Mesendoderm (in vitro differentiated cells): ENCODE data around the gene GMIP.

Experiments used
- DNase-seq: peaks from one replicate; pipeline ENCODE4 v3.0.0; 2013
- H2AK5ac ChIP-seq: 2 replicates; pipeline ENCODE4 v1.6.1; 2013; ENCODE audit warnings: low read length, inconsistent platforms
- H2BK120ac ChIP-seq: 2 replicates; pipeline ENCODE4 v1.6.1; 2013; ENCODE audit warnings: low read depth, mild to moderate bottlenecking, low read length, moderate library complexity, mixed read lengths
- H2BK15ac ChIP-seq: replicated peaks from 2 replicates; pipeline ENCODE4 v1.6.1; 2013; ENCODE audit warnings: low read depth, mild to moderate bottlenecking, moderate library complexity
- H2BK5ac ChIP-seq: 2 replicates; pipeline ENCODE4 v1.6.1; 2013; ENCODE audit warnings: low read length, inconsistent platforms
- H3K18ac ChIP-seq: 2 replicates; pipeline ENCODE4 v1.6.1; 2013; ENCODE audit warnings: mild to moderate bottlenecking, low read length, mixed read lengths
- H3K23ac ChIP-seq: one replicate; pipeline ENCODE4 v1.6.1; 2013; ENCODE audit warnings: low read length
- H3K27ac ChIP-seq: 2 replicates; pipeline ENCODE4 v1.5.1; 2013; ENCODE audit warnings: low read depth, mild to moderate bottlenecking, inconsistent platforms, low read length, moderate library complexity
- H3K27me3 ChIP-seq: 2 replicates; pipeline ENCODE4 v1.6.1; 2013; ENCODE audit warnings: low read length, control low read depth, mild to moderate bottlenecking, inconsistent platforms; ENCODE audit not compliant: insufficient read depth, poor library complexity
- H3K36me3 ChIP-seq: 2 replicates; pipeline ENCODE4 v1.6.1; 2013; ENCODE audit warnings: low read length, inconsistent platforms; ENCODE audit not compliant: control insufficient read depth, insufficient read depth
- H3K4ac ChIP-seq: one replicate; pipeline ENCODE4 v1.6.1; 2013; ENCODE audit warnings: low read depth, mild to moderate bottlenecking, low read length, moderate library complexity
- H3K4me1 ChIP-seq: 2 replicates; pipeline ENCODE4 v1.6.1; 2013; ENCODE audit warnings: low read depth, low read length, inconsistent platforms; ENCODE audit not compliant: control insufficient read depth
- H3K4me2 ChIP-seq: 2 replicates; pipeline ENCODE4 v1.6.1; 2013; ENCODE audit warnings: low read length
- H3K4me3 ChIP-seq: 2 replicates; pipeline ENCODE4 v1.5.1; 2013; ENCODE audit warnings: mild to moderate bottlenecking, low read length
- H3K56ac ChIP-seq: one replicate; pipeline ENCODE4 v1.6.1; 2013; ENCODE audit warnings: low read length
- H3K79me1 ChIP-seq: 2 replicates; pipeline ENCODE4 v1.6.1; 2013; ENCODE audit warnings: low read length, inconsistent platforms
- H3K79me2 ChIP-seq: 2 replicates; pipeline ENCODE4 v1.6.1; 2013; ENCODE audit warnings: mild to moderate bottlenecking, low read length; ENCODE audit not compliant: control insufficient read depth, insufficient read depth
- H3K9ac ChIP-seq: 2 replicates; pipeline ENCODE4 v1.6.1; 2013; ENCODE audit warnings: low read length, inconsistent platforms
- H4K5ac ChIP-seq: one replicate; pipeline ENCODE4 v1.6.1; 2013; ENCODE audit warnings: low read length
- H4K8ac ChIP-seq: one replicate; pipeline ENCODE4 v1.6.1; 2013; ENCODE audit warnings: low read depth, mild to moderate bottlenecking, control low read depth, low read length, moderate library complexity
- WGBS: extraction: QIAGEN DNeasy Blood & Tissue Kit; methylation state at CpG from one replicate; pipeline ENCODE4 v1.1.7; 2013; ENCODE audit warnings: low lambda C conversion rate, missing lambda C conversion rate; ENCODE audit not compliant: insufficient coverage; ENCODE audit errors: extremely low coverage; 5-methylcytosine and 5-hydroxymethylcytosine counted together

GMIP gene

GRCh38 chr19:19591133-19591825, 52.2 kb downstream of the GMIP start:
- Histone ChIP-seq H2BK5ac (no peak overlapping the region), H2AK5ac (no peak overlapping the region), H4K5ac (no peak overlapping the region), H3K36me3 (no peaks in the 10 kb centered on the region), H3K79me1 (no peaks in the 10 kb centered on the region), H3K79me2 (no peaks in the 10 kb centered on the region), H3K4ac (no peak overlapping the region), H3K56ac (peak overlapping the region; percentile 19), H3K9ac (no peak overlapping the region), H3K18ac (no peak overlapping the region), H3K4me3 (no peak overlapping the region), H2BK15ac (no peak overlapping the region), H3K4me1 (no peaks in the 10 kb centered on the region), H3K23ac (no peak overlapping the region), H4K8ac (no peak overlapping the region), H3K27me3 (no peaks in the 10 kb centered on the region), H3K4me2 (no peak overlapping the region), H2BK120ac (no peak overlapping the region), H3K27ac (no peak overlapping the region)
- DNase-seq, result peak; percentile 78
- WGBS, result no CpG with 5 or more reads among the region's 13 CpGs

- Histone ChIP-seq H3K23ac (no peak overlapping the region), H3K4me3 (no peak overlapping the region), H3K79me2 (no peaks in the 10 kb centered on the region), H2AK5ac (no peak overlapping the region), H3K56ac (no peak overlapping the region), H3K4me2 (no peak overlapping the region), H2BK15ac (no peak overlapping the region), H3K27me3 (no peaks in the 10 kb centered on the region), H4K5ac (no peak overlapping the region), H3K18ac (no peak overlapping the region), H3K79me1 (no peaks in the 10 kb centered on the region), H4K8ac (no peak overlapping the region), H3K36me3 (no peaks in the 10 kb centered on the region), H2BK5ac (no peak overlapping the region), H3K4ac (no peak overlapping the region), H3K27ac (no peak overlapping the region), H3K4me1 (no peaks in the 10 kb centered on the region), H3K9ac (no peak overlapping the region), H2BK120ac (no peak overlapping the region)
- WGBS, result no CpG with 5 or more reads among the region's 2 CpGs
- DNase-seq, result no peak
Observed at GRCh38 chr19:19588546-19588945, 54.9 kb downstream of the GMIP start.

- Histone ChIP-seq H2AK5ac (no peak overlapping the region), H3K18ac (no peak overlapping the region), H3K56ac (no peak overlapping the region), H3K4me1 (no peaks in the 10 kb centered on the region), H3K4me2 (no peak overlapping the region), H4K8ac (no peak overlapping the region), H2BK15ac (no peak overlapping the region), H3K9ac (no peak overlapping the region), H3K23ac (no peak overlapping the region), H3K27me3 (no peaks in the 10 kb centered on the region), H2BK120ac (no peak overlapping the region), H3K79me2 (no peaks in the 10 kb centered on the region), H3K4ac (no peak overlapping the region), H2BK5ac (no peak overlapping the region), H3K4me3 (no peak overlapping the region), H3K27ac (no peak overlapping the region), H3K36me3 (no peaks in the 10 kb centered on the region), H4K5ac (no peak overlapping the region), H3K79me1 (no peaks in the 10 kb centered on the region)
- WGBS, result no CpG with 5 or more reads among the region's 5 CpGs
- no peak for DNase-seq
Observed at GRCh38 chr19:19587771-19588170, 55.7 kb downstream of the GMIP start.

- Histone ChIP-seq H2BK120ac (no peak overlapping the region), H3K9ac (no peak overlapping the region), H3K27ac (no peak overlapping the region), H4K8ac (no peak overlapping the region), H3K4me2 (no peak overlapping the region), H3K79me2 (no peaks in the 10 kb centered on the region), H3K18ac (no peak overlapping the region), H2BK5ac (no peak overlapping the region), H2AK5ac (no peak overlapping the region), H3K4ac (no peak overlapping the region), H3K4me1 (no peaks in the 10 kb centered on the region), H3K27me3 (no peaks in the 10 kb centered on the region), H4K5ac (no peak overlapping the region), H3K23ac (no peak overlapping the region), H3K4me3 (no peak overlapping the region), H3K36me3 (no peaks in the 10 kb centered on the region), H3K79me1 (no peaks in the 10 kb centered on the region), H2BK15ac (no peak overlapping the region), H3K56ac (no peak overlapping the region)
- DNase-seq, result no peak
- no CpG with 5 or more reads among the region's 6 CpGs for WGBS
Observed at GRCh38 chr19:19584356-19584755, 59.1 kb downstream of the GMIP start.

DNA sequence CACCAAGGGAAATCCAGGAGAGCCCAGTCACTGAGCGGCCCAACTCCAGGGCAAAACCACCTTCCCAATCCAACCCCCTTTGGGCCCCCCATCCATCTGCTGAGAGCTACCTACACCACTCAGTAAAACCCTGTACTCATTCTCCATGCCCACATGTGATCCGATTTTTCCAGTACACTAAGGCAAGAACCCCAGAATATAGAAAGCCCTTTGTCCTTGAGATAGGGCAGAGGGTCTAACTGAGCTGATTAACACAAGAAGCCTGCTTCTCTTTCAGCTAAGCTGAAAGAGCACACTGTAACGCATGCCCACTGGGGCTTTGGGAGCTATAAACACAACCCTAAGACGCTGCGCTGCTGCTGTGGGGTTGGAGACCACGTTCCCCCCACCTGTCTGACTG, 61.0 kb downstream of the GMIP start:
- no peaks in the 10 kb centered on the region for H3K36me3 ChIP-seq
- H2BK5ac ChIP-seq, result no peak overlapping the region
- H3K4me2 ChIP-seq, result no peak overlapping the region
- H3K4ac ChIP-seq, result no peak overlapping the region
- no peak overlapping the region for H2AK5ac ChIP-seq
- no peak overlapping the region for H4K8ac ChIP-seq
- H2BK120ac ChIP-seq, result no peak overlapping the region
- no peaks in the 10 kb centered on the region for H3K27me3 ChIP-seq
- no peak overlapping the region for H3K27ac ChIP-seq
- H3K79me2 ChIP-seq, result no peaks in the 10 kb centered on the region
- no peak for DNase-seq
- no peak overlapping the region for H3K56ac ChIP-seq
- WGBS, result no CpG with 5 or more reads among the region's 6 CpGs
- no peaks in the 10 kb centered on the region for H3K4me1 ChIP-seq
- H3K4me3 ChIP-seq, result no peak overlapping the region
- no peaks in the 10 kb centered on the region for H3K79me1 ChIP-seq
- H4K5ac ChIP-seq, result no peak overlapping the region
- no peak overlapping the region for H3K23ac ChIP-seq
- no peak overlapping the region for H3K18ac ChIP-seq
- no peak overlapping the region for H3K9ac ChIP-seq
- H2BK15ac ChIP-seq, result no peak overlapping the region

- H2BK5ac ChIP-seq, result no peak overlapping the region
- H3K23ac ChIP-seq, result no peak overlapping the region
- H3K79me1 ChIP-seq, result no peaks in the 10 kb centered on the region
- H3K56ac ChIP-seq, result no peak overlapping the region
- no peak overlapping the region for H4K8ac ChIP-seq
- WGBS, result no CpG with 5 or more reads among the region's 13 CpGs
- H3K4me2 ChIP-seq, result no peak overlapping the region
- H3K4ac ChIP-seq, result no peak overlapping the region
- no peak overlapping the region for H3K4me3 ChIP-seq
- no peak overlapping the region for H3K27ac ChIP-seq
- no peaks in the 10 kb centered on the region for H3K27me3 ChIP-seq
- H2AK5ac ChIP-seq, result no peak overlapping the region
- no peak overlapping the region for H2BK120ac ChIP-seq
- no peak for DNase-seq
- H3K4me1 ChIP-seq, result no peaks in the 10 kb centered on the region
- no peak overlapping the region for H3K18ac ChIP-seq
- no peaks in the 10 kb centered on the region for H3K36me3 ChIP-seq
- no peak overlapping the region for H3K9ac ChIP-seq
- H3K79me2 ChIP-seq, result no peaks in the 10 kb centered on the region
- H4K5ac ChIP-seq, result no peak overlapping the region
- no peak overlapping the region for H2BK15ac ChIP-seq
Observed at GRCh38 chr19:19581391-19581790, 62.1 kb downstream of the GMIP start.
